ENCODE data around the gene COPA.

COPA gene

GRCh38 chr1:160309571-160309970 is 33.5 kb downstream of the COPA start:
- no peaks in the 10 kb centered on the region for H3K27me3 ChIP-seq (replicated peaks in 2 of 5; ENCODE audit: control insufficient read depth in 4 of 5, insufficient read depth in 5 of 5, low read length in 4 of 5)
- H3K9me3 ChIP-seq (ENCODE audit: control extremely low read depth in 1 of 5, control insufficient read depth in 4 of 5, insufficient read depth in 2 of 5, low read depth in 1 of 5, low read length in 4 of 5): no peaks in the 10 kb centered on the region
- ChIA-PET CTCF (interaction anchor here (1.4 kb wide), 1 partner anchor 17 kb away, joined by 7 read pairs; no protein-coding TSS in a partner anchor), POLR2A (no interaction called here)
- no peak overlapping the region for H3K4me3 ChIP-seq (ENCODE audit: control insufficient read depth in 1 of 7, extremely low read depth in 1 of 7, insufficient read depth in 4 of 7, low read depth in 2 of 7, low read length in 6 of 7)
- H3K4me1 ChIP-seq (ENCODE audit: control extremely low read depth in 1 of 4, control insufficient read depth in 4 of 4, insufficient read depth in 4 of 4, low read length in 3 of 4): no peaks in the 10 kb centered on the region
- no peak for DNase-seq
- no peak overlapping the region for H3K27ac ChIP-seq (ENCODE audit: insufficient read depth in 1 of 2, low read depth in 1 of 2, low read length in 2 of 2, poor library complexity in 1 of 2, severe bottlenecking in 2 of 2)
- H3K36me3 ChIP-seq (ENCODE audit: control insufficient read depth in 4 of 4, insufficient read depth in 4 of 4, low read length in 3 of 4): peaks cover 43 to 96% (median 68%) of the 10 kb centered on the region in 4 experiments
- no CpG with 5 or more reads among the region's 1 CpG for WGBS (ENCODE audit: insufficient coverage)

GRCh38 chr1:160309185-160309557 is 33.9 kb downstream of the COPA start:
- H3K27ac ChIP-seq (ENCODE audit: insufficient read depth in 1 of 2, low read depth in 1 of 2, low read length in 2 of 2, poor library complexity in 1 of 2, severe bottlenecking in 2 of 2): no peak overlapping the region
- POLR2A ChIA-PET: no interaction called here
- no peaks in the 10 kb centered on the region for H3K4me1 ChIP-seq (ENCODE audit: control extremely low read depth in 1 of 4, control insufficient read depth in 4 of 4, insufficient read depth in 4 of 4, low read length in 3 of 4)
- no peaks in the 10 kb centered on the region for H3K9me3 ChIP-seq (ENCODE audit: control extremely low read depth in 1 of 5, control insufficient read depth in 4 of 5, insufficient read depth in 2 of 5, low read depth in 1 of 5, low read length in 4 of 5)
- H3K27me3 ChIP-seq (replicated peaks in 2 of 5; ENCODE audit: control insufficient read depth in 4 of 5, insufficient read depth in 5 of 5, low read length in 4 of 5): no peaks in the 10 kb centered on the region
- no peak for DNase-seq
- H3K4me3 ChIP-seq (ENCODE audit: control insufficient read depth in 1 of 7, extremely low read depth in 1 of 7, insufficient read depth in 4 of 7, low read depth in 2 of 7, low read length in 6 of 7): no peak overlapping the region
- peaks cover 43 to 94% (median 65%) of the 10 kb centered on the region in 4 experiments for H3K36me3 ChIP-seq (ENCODE audit: control insufficient read depth in 4 of 4, insufficient read depth in 4 of 4, low read length in 3 of 4)
- CTCF ChIA-PET: interaction anchor here (0.7 to 1.4 kb wide), 3 partner anchors 10 to 130 kb away, joined by 3 to 7 read pairs (median 3); no protein-coding TSS in a partner anchor

GRCh38 chr1:160308451-160309184 is 34.4 kb downstream of the COPA start:
- ChIA-PET CTCF (interaction anchor here (0.7 to 1.4 kb wide), 4 partner anchors 11 to 130 kb away, joined by 3 to 7 read pairs (median 3); no protein-coding TSS in a partner anchor), POLR2A (interaction anchor here (0.6 kb wide), 2 partner anchors 34 to 96 kb away, joined by 3 to 5 read pairs; no protein-coding TSS in a partner anchor)
- Histone ChIP-seq H3K4me1 (ENCODE audit: control extremely low read depth in 1 of 4, control insufficient read depth in 4 of 4, insufficient read depth in 4 of 4, low read length in 3 of 4) (no peaks in the 10 kb centered on the region), H3K36me3 (ENCODE audit: control insufficient read depth in 4 of 4, insufficient read depth in 4 of 4, low read length in 3 of 4) (peaks cover 42 to 94% (median 63%) of the 10 kb centered on the region in 4 experiments), H3K27ac (ENCODE audit: insufficient read depth in 1 of 2, low read depth in 1 of 2, low read length in 2 of 2, poor library complexity in 1 of 2, severe bottlenecking in 2 of 2) (no peak overlapping the region), H3K27me3 (replicated peaks in 2 of 5; ENCODE audit: control insufficient read depth in 4 of 5, insufficient read depth in 5 of 5, low read length in 4 of 5) (no peaks in the 10 kb centered on the region), H3K9me3 (ENCODE audit: control extremely low read depth in 1 of 5, control insufficient read depth in 4 of 5, insufficient read depth in 2 of 5, low read depth in 1 of 5, low read length in 4 of 5) (no peaks in the 10 kb centered on the region), H3K4me3 (ENCODE audit: control insufficient read depth in 1 of 7, extremely low read depth in 1 of 7, insufficient read depth in 4 of 7, low read depth in 2 of 7, low read length in 6 of 7) (no peak overlapping the region)
- DNase-seq: no peak
- WGBS (ENCODE audit: insufficient coverage): 94% methylated on average over 3 of the region's 4 CpGs

- Histone ChIP-seq H3K4me3 (ENCODE audit: control insufficient read depth in 1 of 7, extremely low read depth in 1 of 7, insufficient read depth in 4 of 7, low read depth in 2 of 7, low read length in 6 of 7) (no peak overlapping the region), H3K36me3 (ENCODE audit: control insufficient read depth in 4 of 4, insufficient read depth in 4 of 4, low read length in 3 of 4) (peaks cover 34 to 90% (median 60%) of the 10 kb centered on the region in 4 experiments), H3K9me3 (ENCODE audit: control extremely low read depth in 1 of 5, control insufficient read depth in 4 of 5, insufficient read depth in 2 of 5, low read depth in 1 of 5, low read length in 4 of 5) (no peaks in the 10 kb centered on the region), H3K4me1 (ENCODE audit: control extremely low read depth in 1 of 4, control insufficient read depth in 4 of 4, insufficient read depth in 4 of 4, low read length in 3 of 4) (no peaks in the 10 kb centered on the region), H3K27ac (ENCODE audit: insufficient read depth in 1 of 2, low read depth in 1 of 2, low read length in 2 of 2, poor library complexity in 1 of 2, severe bottlenecking in 2 of 2) (peak overlapping the region in 1 of 2 experiments; percentile 21), H3K27me3 (replicated peaks in 2 of 5; ENCODE audit: control insufficient read depth in 4 of 5, insufficient read depth in 5 of 5, low read length in 4 of 5) (no peaks in the 10 kb centered on the region)
- ChIA-PET POLR2A (no interaction called here), CTCF (interaction anchor here (0.8 to 2.6 kb wide), 5 partner anchors 9 to 84 kb away, joined by 3 to 18 read pairs (median 5); no protein-coding TSS in a partner anchor)
- 78% methylated on average over 12 of the region's 13 CpGs for WGBS (ENCODE audit: insufficient coverage)
- peak; percentile 38 to 90 (median 53) for DNase-seq
These were observed 35.8 kb downstream of the COPA start for GRCh38 chr1:160307118-160307791.

GRCh38 chr1:160300173-160300572 is 42.9 kb downstream of the COPA start:
- Histone ChIP-seq H3K4me3 (ENCODE audit: control insufficient read depth in 1 of 7, extremely low read depth in 1 of 7, insufficient read depth in 4 of 7, low read depth in 2 of 7, low read length in 6 of 7) (no peak overlapping the region), H3K27me3 (replicated peaks in 2 of 5; ENCODE audit: control insufficient read depth in 4 of 5, insufficient read depth in 5 of 5, low read length in 4 of 5) (no peaks in the 10 kb centered on the region), H3K36me3 (ENCODE audit: control insufficient read depth in 4 of 4, insufficient read depth in 4 of 4, low read length in 3 of 4) (peaks cover 24 to 67% (median 46%) of the 10 kb centered on the region in 4 experiments), H3K27ac (ENCODE audit: insufficient read depth in 1 of 2, low read depth in 1 of 2, low read length in 2 of 2, poor library complexity in 1 of 2, severe bottlenecking in 2 of 2) (no peak overlapping the region), H3K9me3 (ENCODE audit: control extremely low read depth in 1 of 5, control insufficient read depth in 4 of 5, insufficient read depth in 2 of 5, low read depth in 1 of 5, low read length in 4 of 5) (no peaks in the 10 kb centered on the region), H3K4me1 (ENCODE audit: control extremely low read depth in 1 of 4, control insufficient read depth in 4 of 4, insufficient read depth in 4 of 4, low read length in 3 of 4) (no peaks in the 10 kb centered on the region)
- POLR2A ChIA-PET: no interaction called here
- CTCF ChIA-PET: interaction anchor here (0.9 to 5.2 kb wide), 2 partner anchors 9 to 30 kb away, joined by 4 to 37 read pairs; no protein-coding TSS in a partner anchor
- 100% methylated on average over 1 of the region's 7 CpGs for WGBS (ENCODE audit: insufficient coverage)
- no peak for DNase-seq

- CTCF ChIA-PET: interaction anchor here (0.5 to 1.3 kb wide), 7 partner anchors 9 to 148 kb away, joined by 3 to 4 read pairs (median 3); no protein-coding TSS in a partner anchor
- H3K4me3 ChIP-seq (ENCODE audit: control insufficient read depth in 1 of 7, extremely low read depth in 1 of 7, insufficient read depth in 4 of 7, low read depth in 2 of 7, low read length in 6 of 7): no peak overlapping the region
- 86% methylated on average over 1 of the region's 1 CpG for WGBS (ENCODE audit: insufficient coverage)
- POLR2A ChIA-PET: no interaction called here
- H3K27me3 ChIP-seq (replicated peaks in 2 of 5; ENCODE audit: control insufficient read depth in 4 of 5, insufficient read depth in 5 of 5, low read length in 4 of 5): no peaks in the 10 kb centered on the region
- no peaks in the 10 kb centered on the region for H3K9me3 ChIP-seq (ENCODE audit: control extremely low read depth in 1 of 5, control insufficient read depth in 4 of 5, insufficient read depth in 2 of 5, low read depth in 1 of 5, low read length in 4 of 5)
- H3K4me1 ChIP-seq (ENCODE audit: control extremely low read depth in 1 of 4, control insufficient read depth in 4 of 4, insufficient read depth in 4 of 4, low read length in 3 of 4): no peaks in the 10 kb centered on the region
- DNase-seq: no peak
- peaks cover 32 to 86% (median 71%) of the 10 kb centered on the region in 4 experiments for H3K36me3 ChIP-seq (ENCODE audit: control insufficient read depth in 4 of 4, insufficient read depth in 4 of 4, low read length in 3 of 4)
- no peak overlapping the region for H3K27ac ChIP-seq (ENCODE audit: insufficient read depth in 1 of 2, low read depth in 1 of 2, low read length in 2 of 2, poor library complexity in 1 of 2, severe bottlenecking in 2 of 2)
These were observed 47.0 kb downstream of the COPA start for GRCh38 chr1:160296036-160296435.

Data from common myeloid progenitor, CD34-positive (primary cell).